ENCODE data around the gene OMG.

DNA sequence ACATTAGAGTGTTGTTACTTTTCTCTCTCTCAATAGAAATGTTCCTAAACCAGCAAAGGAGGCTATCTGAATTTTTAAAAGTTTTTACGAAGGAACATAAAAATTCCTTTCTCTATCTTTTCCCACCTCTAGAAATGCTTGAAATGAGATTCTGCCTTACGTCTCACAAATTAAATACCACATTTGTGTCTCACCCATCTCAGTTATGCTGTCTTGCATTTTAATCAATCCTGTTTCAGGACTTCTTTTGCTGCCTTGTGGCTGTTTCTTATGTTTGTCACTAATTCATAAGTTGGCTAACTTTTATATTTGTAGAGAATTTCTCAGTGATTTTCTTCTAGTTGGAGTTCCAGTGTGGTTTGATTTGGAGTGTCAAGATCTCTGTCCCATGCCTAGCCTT is 3.5 kb downstream of the OMG start:
- TF ChIP-seq CTCF (IDR thresholded peaks at IDR 0.05) (no peak), EZH2phosphoT487 (IDR thresholded peaks at IDR 0.05; ENCODE audit: borderline replicate concordance, low read depth) (no peak), MXI1 (IDR thresholded peaks at IDR 0.05; ENCODE audit: low read depth, low read length) (no peak), SMC3 (IDR thresholded peaks at IDR 0.05; ENCODE audit: low read depth, low read length) (no peak), ELF1 (IDR thresholded peaks at IDR 0.05) (no peak), JUND (IDR thresholded peaks at IDR 0.05) (no peak), EP300 (IDR thresholded peaks at IDR 0.05; ENCODE audit: borderline replicate concordance in 1 of 2, low read depth in 1 of 2, low read length in 1 of 2) (no peak)

All from SK-N-SH (cell line).